CD4-positive, alpha-beta T cell (primary cell): ENCODE results near the gene CYP19A1. TPM values are rescaled to one million over a fixed set of nuclear protein-coding genes. Genes with fewer than 3 reads are reported as not detected.

Experiments
- ATAC-seq: fragments of 200-7000 bp; cut with Tn5 transposase; one replicate; pipeline ENCODE4 v1.10.0; 2022; ENCODE audit warnings: mild to moderate bottlenecking; ENCODE audit not compliant: poor library complexity
- CTCF ChIA-PET: fragments of 350-600 bp; sonication (Branson Sonifier 250); formaldehyde crosslinking; loops from one replicate; lab custom pipeline; 2021; ENCODE audit warnings: antibody characterized with exemption, inconsistent platforms; lab: Charles Lee
- POLR2A ChIA-PET: fragments of 350-600 bp; sonication (Branson Sonifier 250); formaldehyde crosslinking; loops from one replicate; lab custom pipeline; 2021; ENCODE audit warnings: antibody characterized with exemption, inconsistent platforms; lab: Charles Lee
- DNase-seq, 14 experiments: peaks; one replicate each; pipeline ENCODE4 v3.0.0-alpha.2; 2013 to 2020; ENCODE audit warnings: mixed read lengths in 2 of 14
- H3K27ac ChIP-seq, 2 donors: one replicate each; pipeline versions ENCODE4 v1.5.1 to v1.7.0; 2013; ENCODE audit warnings: low read length in 2 of 2, low read depth in 1 of 2, mild to moderate bottlenecking in 1 of 2
- H3K27me3 ChIP-seq, 2 experiments: 1 replicate in 1 of 2; 2 replicates in 1 of 2; pipeline versions ENCODE4 v1.6.1 to v1.7.0; 2013; ENCODE audit warnings: low read length in 2 of 2, control low read depth in 1 of 2, mild to moderate bottlenecking in 1 of 2, moderate library complexity in 1 of 2; ENCODE audit not compliant: insufficient read depth in 2 of 2, control insufficient read depth in 1 of 2
- H3K36me3 ChIP-seq: one replicate; pipeline ENCODE4 v1.6.1; 2013; ENCODE audit warnings: low read length, control low read depth; ENCODE audit not compliant: insufficient read depth
- H3K4me1 ChIP-seq: one replicate; pipeline ENCODE4 v1.6.1; 2013; ENCODE audit warnings: low read length, control low read depth; ENCODE audit not compliant: insufficient read depth
- H3K4me3 ChIP-seq: one replicate; pipeline ENCODE4 v1.5.1; 2013; ENCODE audit warnings: mild to moderate bottlenecking, low read length, moderate library complexity
- H3K9me3 ChIP-seq, 2 experiments: 1 replicate in 1 of 2; 2 replicates in 1 of 2; pipeline versions ENCODE4 v1.6.1 to v1.7.0; 2013; ENCODE audit warnings: low read length in 2 of 2, mild to moderate bottlenecking in 2 of 2, control low read depth in 1 of 2, moderate library complexity in 1 of 2; ENCODE audit not compliant: control insufficient read depth in 1 of 2, insufficient read depth in 1 of 2
- H3K27ac Mint-ChIP-seq: one replicate; pipeline ENCODE4 v1.8.0; 2020; ENCODE audit warnings: mixed read lengths
- H3K27me3 Mint-ChIP-seq: one replicate; pipeline ENCODE4 v1.8.0; 2021; ENCODE audit warnings: mixed read lengths
- H3K36me3 Mint-ChIP-seq: one replicate; pipeline ENCODE4 v1.8.0; 2021; ENCODE audit warnings: low read depth, mixed read lengths
- H3K4me1 Mint-ChIP-seq: one replicate; pipeline ENCODE4 v1.8.0; 2021; ENCODE audit warnings: low read depth, mixed read lengths
- H3K4me3 Mint-ChIP-seq: one replicate; pipeline ENCODE4 v1.8.0; 2020; ENCODE audit warnings: mild to moderate bottlenecking, mixed read lengths
- H3K9me3 Mint-ChIP-seq: one replicate; pipeline ENCODE4 v1.8.0; 2020; ENCODE audit warnings: mixed read lengths
- intact Hi-C, 2 experiments: fragments of 100-400 bp; cut with DNase I in 1 of 2; cut with micrococcal nuclease in 1 of 2; formaldehyde crosslinking; loops; one replicate each; pipeline versions ENCODE4 v1.15.1 to v1.9.0; 2023 to 2025; cut with DNase I, micrococcal nuclease
- total RNA-seq, 174 experiments: library from RNA in 2 of 174; stranded (reverse) in 2 of 174; gene quantifications; one replicate each; pipeline ENCODE4 v1.2.3 and lab custom pipeline; 2021 to 2026
- TF ChIP-seq, protein P1 (sequence below): fragments of 200-600 bp; IDR thresholded peaks from one replicate; pipeline ENCODE4 v1.8.0; 2022; ENCODE audit warnings: antibody characterized with exemption, mild to moderate bottlenecking

Gene CYP19A1
- total RNA-seq, 2 experiments from 2014 or later: not detected

DNA sequence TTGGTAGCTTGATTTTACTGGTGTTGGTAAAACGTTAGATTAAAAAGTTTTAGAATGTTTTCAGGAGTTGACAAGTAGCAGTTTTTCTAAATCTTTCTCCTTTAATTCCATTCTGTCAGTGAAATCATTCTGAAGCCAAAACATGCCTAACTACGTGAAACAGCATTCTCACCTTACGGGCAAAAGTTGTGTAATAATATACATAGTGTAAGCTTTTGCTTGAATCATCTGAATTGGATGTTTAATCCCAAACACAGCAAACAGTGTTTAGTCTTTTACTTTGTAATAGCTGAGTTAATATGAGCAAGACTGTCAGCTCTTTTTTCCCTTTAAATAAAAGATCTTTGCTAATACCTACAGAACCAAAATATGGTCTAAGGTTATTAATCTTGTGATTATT is 100.6 kb downstream of the CYP19A1 start:
- H3K27ac ChIP-seq: no peak overlapping the region
- no peaks in the 10 kb centered on the region for H3K9me3 Mint-ChIP-seq
- DNase-seq: no peak
- H3K9me3 ChIP-seq: no peaks in the 10 kb centered on the region
- no peaks in the 10 kb centered on the region for H3K36me3 Mint-ChIP-seq
- peaks cover 0 to 4% of the 10 kb centered on the region in 2 experiments for H3K27me3 ChIP-seq
- H3K36me3 ChIP-seq: no peaks in the 10 kb centered on the region
- no peaks in the 10 kb centered on the region for H3K4me1 Mint-ChIP-seq
- TF ChIP-seq, protein P1, sequence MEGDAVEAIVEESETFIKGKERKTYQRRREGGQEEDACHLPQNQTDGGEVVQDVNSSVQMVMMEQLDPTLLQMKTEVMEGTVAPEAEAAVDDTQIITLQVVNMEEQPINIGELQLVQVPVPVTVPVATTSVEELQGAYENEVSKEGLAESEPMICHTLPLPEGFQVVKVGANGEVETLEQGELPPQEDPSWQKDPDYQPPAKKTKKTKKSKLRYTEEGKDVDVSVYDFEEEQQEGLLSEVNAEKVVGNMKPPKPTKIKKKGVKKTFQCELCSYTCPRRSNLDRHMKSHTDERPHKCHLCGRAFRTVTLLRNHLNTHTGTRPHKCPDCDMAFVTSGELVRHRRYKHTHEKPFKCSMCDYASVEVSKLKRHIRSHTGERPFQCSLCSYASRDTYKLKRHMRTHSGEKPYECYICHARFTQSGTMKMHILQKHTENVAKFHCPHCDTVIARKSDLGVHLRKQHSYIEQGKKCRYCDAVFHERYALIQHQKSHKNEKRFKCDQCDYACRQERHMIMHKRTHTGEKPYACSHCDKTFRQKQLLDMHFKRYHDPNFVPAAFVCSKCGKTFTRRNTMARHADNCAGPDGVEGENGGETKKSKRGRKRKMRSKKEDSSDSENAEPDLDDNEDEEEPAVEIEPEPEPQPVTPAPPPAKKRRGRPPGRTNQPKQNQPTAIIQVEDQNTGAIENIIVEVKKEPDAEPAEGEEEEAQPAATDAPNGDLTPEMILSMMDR: no peak
- no peak overlapping the region for H3K27ac Mint-ChIP-seq
- no peak overlapping the region for H3K4me3 ChIP-seq
- peaks cover 41% of the 10 kb centered on the region for H3K27me3 Mint-ChIP-seq
- intact Hi-C loops: no loop called here
- POLR2A ChIA-PET: no interaction called here
- H3K4me1 ChIP-seq: no peaks in the 10 kb centered on the region
- ATAC-seq: no peak
- no peak overlapping the region for H3K4me3 Mint-ChIP-seq
- CTCF ChIA-PET: no interaction called here

DNA sequence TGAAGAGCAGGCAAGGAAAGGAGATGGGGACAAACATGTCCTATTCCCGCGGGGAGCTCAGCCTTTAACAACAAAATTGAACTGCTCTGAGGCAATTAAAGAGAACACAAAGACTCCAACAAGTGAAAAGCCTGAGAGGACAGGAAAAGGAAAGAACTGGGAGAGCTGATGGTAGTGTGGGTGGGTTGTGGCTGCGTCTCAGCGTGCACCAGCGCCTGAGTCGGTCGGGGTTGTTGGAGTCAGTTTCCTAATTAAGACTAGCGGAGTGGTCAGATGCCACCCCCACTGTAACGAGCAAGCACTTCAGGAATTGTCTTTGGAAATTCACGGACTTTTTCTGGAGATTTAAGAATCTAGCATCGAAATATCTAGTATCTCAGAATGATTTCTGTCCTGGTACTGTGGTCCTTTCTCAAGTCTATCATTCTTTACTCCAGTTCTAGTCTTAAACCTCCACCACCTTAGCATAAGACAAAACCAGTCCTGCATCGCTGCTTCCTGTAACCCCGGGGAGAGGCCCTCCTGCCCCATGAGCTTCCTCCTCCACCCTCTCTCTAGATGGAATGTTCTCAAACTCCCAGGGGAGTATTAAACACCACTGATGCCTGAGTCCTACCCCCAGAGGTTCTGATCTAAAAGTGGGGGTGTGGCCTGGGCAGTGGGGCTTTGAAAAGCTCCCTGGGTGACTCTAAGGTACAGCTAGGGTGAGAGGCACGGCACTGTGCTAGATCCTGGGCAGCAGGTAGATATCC is 104.0 kb downstream of the CYP19A1 start:
- Histone ChIP-seq H3K4me3 (no peak overlapping the region), H3K9me3 (no peaks in the 10 kb centered on the region), H3K27ac (no peak overlapping the region), H3K27me3 (peaks cover 4% of the 10 kb centered on the region in 2 experiments), H3K36me3 (no peaks in the 10 kb centered on the region), H3K4me1 (no peaks in the 10 kb centered on the region)
- ChIA-PET POLR2A (no interaction called here), CTCF (no interaction called here)
- intact Hi-C loops: no loop called here
- H3K36me3 Mint-ChIP-seq: no peaks in the 10 kb centered on the region
- DNase-seq (no peak), ATAC-seq (no peak)
- H3K9me3 Mint-ChIP-seq: no peaks in the 10 kb centered on the region
- no peak overlapping the region for H3K4me3 Mint-ChIP-seq
- TF ChIP-seq, protein P1: no peak
- no peaks in the 10 kb centered on the region for H3K4me1 Mint-ChIP-seq
- no peak overlapping the region for H3K27ac Mint-ChIP-seq
- peaks cover 26% of the 10 kb centered on the region for H3K27me3 Mint-ChIP-seq

GRCh38 chr15:51232581-51232980 is 105.8 kb downstream of the CYP19A1 start:
- Mint-ChIP-seq H3K9me3 (no peaks in the 10 kb centered on the region), H3K4me1 (no peaks in the 10 kb centered on the region), H3K27ac (no peak overlapping the region), H3K27me3 (peaks cover 22% of the 10 kb centered on the region), H3K36me3 (no peaks in the 10 kb centered on the region), H3K4me3 (no peak overlapping the region)
- Histone ChIP-seq H3K27me3 (peaks cover 4% of the 10 kb centered on the region in 2 experiments), H3K9me3 (no peaks in the 10 kb centered on the region), H3K4me3 (no peak overlapping the region), H3K4me1 (no peaks in the 10 kb centered on the region), H3K27ac (no peak overlapping the region), H3K36me3 (no peaks in the 10 kb centered on the region)
- TF ChIP-seq, protein P1: no peak
- ChIA-PET CTCF (no interaction called here), POLR2A (no interaction called here)
- ATAC-seq (no peak), DNase-seq (no peak)
- intact Hi-C loops: no loop called here
